OCI-LY3 (cell line): ENCODE measurements around the gene USP46.

Source experiments
- H2AFZ ChIP-seq: fragments of 200-600, 300-600 bp; shearing (Covaris generic); 2 replicates; pipeline ENCODE4 v1.6.0; 2014; ENCODE audit warnings: antibody characterized with exemption, low read depth, low read length
- H3K27ac ChIP-seq: fragments of 200-600, 300-600 bp; sonication (generic); 2 replicates; pipeline ENCODE4 v1.5.1; 2014; ENCODE audit warnings: mild to moderate bottlenecking, low read length, moderate library complexity, mixed read lengths
- H3K27me3 ChIP-seq: fragments of 200-600, 300-600 bp; sonication (generic); 2 replicates; pipeline ENCODE4 v1.6.1; 2014; ENCODE audit warnings: low read depth, low read length, mixed read lengths
- H3K36me3 ChIP-seq: fragments of 200-600, 300-600 bp; sonication (generic); replicated peaks from 2 replicates; pipeline ENCODE3; 2014; ENCODE audit warnings: low read depth, low read length, mixed read lengths
- H3K4me1 ChIP-seq: fragments of 300-600, 200-600 bp; sonication (generic); 2 replicates; pipeline ENCODE4 v1.6.1; 2014; ENCODE audit warnings: low read length, mixed read lengths
- H3K4me2 ChIP-seq: fragments of 200-600, 300-600 bp; sonication (generic); 2 replicates; pipeline ENCODE4 v1.6.1; 2014; ENCODE audit warnings: low read length, mixed read lengths
- H3K4me3 ChIP-seq: fragments of 300-600, 200-600 bp; sonication (generic); 2 replicates; pipeline ENCODE4 v1.5.1; 2014; ENCODE audit warnings: antibody characterized with exemption, mild to moderate bottlenecking, low read length, moderate library complexity
- H3K79me2 ChIP-seq: fragments of 300-600, 200-600 bp; shearing (Covaris generic); 2 replicates; pipeline ENCODE4 v1.6.1; 2014; ENCODE audit warnings: mild to moderate bottlenecking, low read length, mixed read lengths
- H3K9ac ChIP-seq: fragments of 300-600, 200-600 bp; shearing (Covaris generic); 2 replicates; pipeline ENCODE4 v1.6.0; 2014; ENCODE audit warnings: mild to moderate bottlenecking, low read length, moderate library complexity
- H3K9me3 ChIP-seq: fragments of 200-600, 300-600 bp; shearing (Covaris generic); 2 replicates; pipeline ENCODE4 v1.6.1; 2014; ENCODE audit warnings: low read length, mixed read lengths; ENCODE audit not compliant: insufficient read depth
- H4K20me1 ChIP-seq: fragments of 200-600, 300-600 bp; sonication (generic); 2 replicates; pipeline ENCODE4 v1.6.1; 2016; ENCODE audit warnings: low read length, mixed read lengths; ENCODE audit not compliant: insufficient read depth
- EZH2phosphoT487 ChIP-seq: fragments of 200-600 bp; shearing (Covaris generic); IDR thresholded peaks from 2 replicates; pipeline ENCODE4 v1.6.1; 2018; ENCODE audit warnings: antibody characterized with exemption, mixed run types, low read depth
- TF ChIP-seq, protein P1 (sequence below): fragments of 200-600, 300-600 bp; sonication (generic); IDR thresholded peaks from 2 replicates; pipeline ENCODE4 v1.5.1; 2014; ENCODE audit warnings: antibody characterized with exemption, low read length, low read depth

The USP46 gene

GRCh38 chr4:52627876-52628275, 31.2 kb downstream of the USP46 start:
- no peak overlapping the region for H3K4me3 ChIP-seq
- no peaks in the 10 kb centered on the region for H4K20me1 ChIP-seq
- H3K36me3 ChIP-seq: peaks cover 8% of the 10 kb centered on the region
- no peaks in the 10 kb centered on the region for H3K9me3 ChIP-seq
- no peak overlapping the region for H2AFZ ChIP-seq
- no peaks in the 10 kb centered on the region for H3K27me3 ChIP-seq
- no peaks in the 10 kb centered on the region for H3K4me1 ChIP-seq
- H3K27ac ChIP-seq: no peak overlapping the region
- TF ChIP-seq EZH2phosphoT487: no peak
- TF ChIP-seq, protein P1, sequence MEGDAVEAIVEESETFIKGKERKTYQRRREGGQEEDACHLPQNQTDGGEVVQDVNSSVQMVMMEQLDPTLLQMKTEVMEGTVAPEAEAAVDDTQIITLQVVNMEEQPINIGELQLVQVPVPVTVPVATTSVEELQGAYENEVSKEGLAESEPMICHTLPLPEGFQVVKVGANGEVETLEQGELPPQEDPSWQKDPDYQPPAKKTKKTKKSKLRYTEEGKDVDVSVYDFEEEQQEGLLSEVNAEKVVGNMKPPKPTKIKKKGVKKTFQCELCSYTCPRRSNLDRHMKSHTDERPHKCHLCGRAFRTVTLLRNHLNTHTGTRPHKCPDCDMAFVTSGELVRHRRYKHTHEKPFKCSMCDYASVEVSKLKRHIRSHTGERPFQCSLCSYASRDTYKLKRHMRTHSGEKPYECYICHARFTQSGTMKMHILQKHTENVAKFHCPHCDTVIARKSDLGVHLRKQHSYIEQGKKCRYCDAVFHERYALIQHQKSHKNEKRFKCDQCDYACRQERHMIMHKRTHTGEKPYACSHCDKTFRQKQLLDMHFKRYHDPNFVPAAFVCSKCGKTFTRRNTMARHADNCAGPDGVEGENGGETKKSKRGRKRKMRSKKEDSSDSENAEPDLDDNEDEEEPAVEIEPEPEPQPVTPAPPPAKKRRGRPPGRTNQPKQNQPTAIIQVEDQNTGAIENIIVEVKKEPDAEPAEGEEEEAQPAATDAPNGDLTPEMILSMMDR: no peak
- no peak overlapping the region for H3K9ac ChIP-seq
- no peaks in the 10 kb centered on the region for H3K79me2 ChIP-seq
- no peak overlapping the region for H3K4me2 ChIP-seq

DNA sequence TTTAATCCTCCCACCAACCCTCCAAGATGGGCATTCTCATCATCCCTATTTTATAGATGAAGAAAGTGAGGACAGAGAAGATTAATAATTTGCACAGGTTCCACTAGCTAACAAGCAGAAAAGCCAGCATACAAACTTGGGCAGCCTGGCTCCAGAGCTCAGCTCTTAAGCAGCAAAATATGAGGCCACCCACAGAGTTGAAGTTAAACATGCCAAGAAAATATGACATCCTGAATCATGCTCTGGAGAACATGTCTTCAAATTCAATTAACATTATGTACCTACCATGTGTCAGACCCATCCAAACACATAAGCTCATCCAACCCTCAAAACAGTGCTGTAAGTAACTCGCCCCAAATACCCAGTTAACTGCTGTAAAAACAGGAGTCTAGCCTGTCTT, 33.9 kb downstream of the USP46 start:
- H3K4me3 ChIP-seq: no peak overlapping the region
- no peak overlapping the region for H3K9ac ChIP-seq
- no peaks in the 10 kb centered on the region for H3K9me3 ChIP-seq
- H3K4me1 ChIP-seq: no peaks in the 10 kb centered on the region
- H3K27ac ChIP-seq: no peak overlapping the region
- TF ChIP-seq, protein P1: no peak
- TF ChIP-seq EZH2phosphoT487: no peak
- H4K20me1 ChIP-seq: no peaks in the 10 kb centered on the region
- H3K4me2 ChIP-seq: no peak overlapping the region
- H2AFZ ChIP-seq: no peak overlapping the region
- peaks cover 8% of the 10 kb centered on the region for H3K36me3 ChIP-seq
- no peaks in the 10 kb centered on the region for H3K27me3 ChIP-seq
- H3K79me2 ChIP-seq: no peaks in the 10 kb centered on the region

DNA sequence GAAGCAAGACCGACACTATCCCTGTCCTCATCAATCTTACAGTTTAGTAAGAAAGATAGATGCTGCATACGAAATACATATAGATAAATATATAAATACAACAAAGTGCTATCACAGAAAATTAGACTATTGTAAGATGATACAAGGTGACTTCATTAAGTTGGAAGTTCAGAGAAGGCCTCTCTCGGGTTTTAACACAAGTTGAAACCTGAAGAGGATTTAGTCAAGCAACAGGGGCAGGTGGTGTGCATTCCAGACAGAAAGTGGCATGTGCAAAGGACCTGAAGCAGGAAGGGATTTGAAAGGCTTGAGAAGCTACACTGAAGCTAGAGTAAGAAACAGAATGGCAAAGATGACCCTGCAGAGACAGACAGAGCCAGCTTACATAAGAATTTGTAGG, 36.5 kb downstream of the USP46 start:
- Histone ChIP-seq H3K4me2 (no peak overlapping the region), H3K9me3 (no peaks in the 10 kb centered on the region), H3K4me1 (no peaks in the 10 kb centered on the region), H3K9ac (no peak overlapping the region), H3K79me2 (no peaks in the 10 kb centered on the region), H3K27me3 (no peaks in the 10 kb centered on the region), H3K36me3 (peaks cover 8% of the 10 kb centered on the region), H4K20me1 (no peaks in the 10 kb centered on the region), H3K27ac (no peak overlapping the region), H2AFZ (no peak overlapping the region), H3K4me3 (no peak overlapping the region)
- TF ChIP-seq, protein P1: no peak
- TF ChIP-seq EZH2phosphoT487: no peak

DNA sequence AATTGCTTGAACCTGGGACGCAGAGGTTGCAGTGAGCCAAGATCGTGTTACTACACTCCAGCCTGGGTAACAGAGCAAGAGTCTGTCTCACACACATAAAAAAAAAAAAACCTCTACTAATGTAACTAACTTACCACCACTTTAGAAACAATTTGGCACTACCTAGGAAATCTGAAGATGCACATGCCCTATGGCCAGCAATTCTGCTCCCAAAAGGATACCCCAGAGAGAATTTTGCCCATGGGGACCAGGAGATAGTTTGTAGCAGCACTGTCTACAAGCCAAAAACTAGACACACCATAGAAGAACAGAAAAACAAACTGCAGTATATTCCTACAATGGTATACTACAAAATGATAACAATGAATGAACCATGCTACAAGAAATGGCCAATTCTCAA, 37.5 kb downstream of the USP46 start:
- Histone ChIP-seq H3K9ac (no peak overlapping the region), H3K4me3 (no peak overlapping the region), H3K4me2 (no peak overlapping the region), H3K27ac (no peak overlapping the region), H3K4me1 (no peaks in the 10 kb centered on the region), H3K9me3 (no peaks in the 10 kb centered on the region), H4K20me1 (no peaks in the 10 kb centered on the region), H3K27me3 (no peaks in the 10 kb centered on the region), H3K36me3 (peaks cover 5% of the 10 kb centered on the region), H2AFZ (no peak overlapping the region), H3K79me2 (no peaks in the 10 kb centered on the region)
- TF ChIP-seq EZH2phosphoT487: no peak
- TF ChIP-seq, protein P1: no peak
